ENCODE results near the gene ACP3.

ACP3 gene

DNA sequence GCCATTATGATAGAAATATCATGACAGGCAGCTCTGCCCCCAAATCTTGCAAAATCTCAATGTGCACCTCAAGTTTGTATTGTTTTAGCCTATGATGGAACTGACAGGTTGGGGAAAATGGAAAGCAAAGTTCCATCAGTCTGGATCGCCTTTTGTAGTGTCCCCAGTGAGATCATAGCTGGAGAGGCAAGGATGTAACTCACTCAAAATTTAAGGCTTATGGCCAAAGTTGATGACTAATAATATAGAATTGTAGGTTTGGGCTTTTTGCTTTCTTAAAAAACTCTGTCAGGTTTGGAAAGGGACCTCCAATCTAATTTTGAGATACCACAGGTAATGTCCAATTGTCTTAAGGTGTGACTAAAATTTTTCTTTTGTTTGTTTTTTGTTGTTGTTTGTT lies 1.4 kb upstream of the ACP3 start:
- Histone ChIP-seq H3K36me3 (ENCODE audit: control insufficient read depth, insufficient read depth, low read length) (no peaks in the 10 kb centered on the region), H3K4me1 (ENCODE audit: control insufficient read depth, insufficient read depth, low read length) (peaks cover 32% of the 10 kb centered on the region), H3K27me3 (ENCODE audit: control insufficient read depth, insufficient read depth, low read length) (no peaks in the 10 kb centered on the region), H3K4me3 (ENCODE audit: low read depth, low read length) (no peak overlapping the region), H3K9me3 (ENCODE audit: control insufficient read depth, insufficient read depth, low read length) (no peaks in the 10 kb centered on the region), H3K27ac (ENCODE audit: low read depth, low read length) (no peak overlapping the region), H3K9ac (ENCODE audit: low read depth, low read length) (no peak overlapping the region)

DNA sequence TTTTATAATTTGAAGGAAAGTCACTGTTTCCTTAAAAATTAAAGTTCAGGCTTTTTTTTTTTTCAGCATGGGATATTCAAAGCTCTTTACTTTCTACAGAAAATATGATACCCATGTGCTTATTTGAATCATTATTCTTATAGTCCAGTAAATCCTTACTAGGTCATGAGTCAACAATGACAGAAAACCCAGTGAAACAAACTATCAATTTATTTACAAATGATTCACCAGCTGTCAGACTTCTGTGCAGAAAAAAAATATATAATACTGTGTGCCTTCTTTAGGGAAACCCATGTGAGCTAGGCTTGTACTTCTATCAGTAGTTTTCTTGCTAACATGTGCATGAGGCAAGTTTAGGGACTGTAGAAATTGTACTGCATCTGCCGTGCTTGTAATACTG lies 1.2 kb downstream of the ACP3 start:
- Histone ChIP-seq H3K4me3 (ENCODE audit: low read depth, low read length) (no peak overlapping the region), H3K36me3 (ENCODE audit: control insufficient read depth, insufficient read depth, low read length) (no peaks in the 10 kb centered on the region), H3K27me3 (ENCODE audit: control insufficient read depth, insufficient read depth, low read length) (no peaks in the 10 kb centered on the region), H3K27ac (ENCODE audit: low read depth, low read length) (no peak overlapping the region), H3K9ac (ENCODE audit: low read depth, low read length) (no peak overlapping the region), H3K9me3 (ENCODE audit: control insufficient read depth, insufficient read depth, low read length) (no peaks in the 10 kb centered on the region), H3K4me1 (ENCODE audit: control insufficient read depth, insufficient read depth, low read length) (peaks cover 32% of the 10 kb centered on the region)

DNA sequence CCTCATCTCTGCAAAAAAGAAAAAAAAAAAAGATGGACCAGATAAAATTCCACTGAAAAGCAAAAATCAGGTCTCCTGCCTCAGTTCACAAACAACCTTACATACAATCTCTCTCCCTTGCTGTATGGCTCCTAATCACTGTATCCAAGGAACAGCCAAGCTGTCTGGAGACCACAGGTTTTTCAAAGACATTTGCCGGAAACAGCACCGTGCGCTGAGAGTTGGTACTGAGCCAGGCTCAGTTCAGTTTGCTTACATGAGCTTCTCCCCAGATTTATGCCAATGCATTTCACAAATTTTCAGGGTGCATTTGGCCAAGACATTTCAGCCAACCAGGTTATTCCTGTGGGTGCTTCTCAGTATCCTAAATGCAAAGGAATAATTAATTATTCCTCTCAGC lies 4.1 kb downstream of the ACP3 start:
- Histone ChIP-seq H3K4me3 (ENCODE audit: low read depth, low read length) (no peak overlapping the region), H3K4me1 (ENCODE audit: control insufficient read depth, insufficient read depth, low read length) (peaks cover 32% of the 10 kb centered on the region), H3K27ac (ENCODE audit: low read depth, low read length) (no peak overlapping the region), H3K27me3 (ENCODE audit: control insufficient read depth, insufficient read depth, low read length) (no peaks in the 10 kb centered on the region), H3K36me3 (ENCODE audit: control insufficient read depth, insufficient read depth, low read length) (no peaks in the 10 kb centered on the region), H3K9me3 (ENCODE audit: control insufficient read depth, insufficient read depth, low read length) (no peaks in the 10 kb centered on the region), H3K9ac (ENCODE audit: low read depth, low read length) (no peak overlapping the region)

DNA sequence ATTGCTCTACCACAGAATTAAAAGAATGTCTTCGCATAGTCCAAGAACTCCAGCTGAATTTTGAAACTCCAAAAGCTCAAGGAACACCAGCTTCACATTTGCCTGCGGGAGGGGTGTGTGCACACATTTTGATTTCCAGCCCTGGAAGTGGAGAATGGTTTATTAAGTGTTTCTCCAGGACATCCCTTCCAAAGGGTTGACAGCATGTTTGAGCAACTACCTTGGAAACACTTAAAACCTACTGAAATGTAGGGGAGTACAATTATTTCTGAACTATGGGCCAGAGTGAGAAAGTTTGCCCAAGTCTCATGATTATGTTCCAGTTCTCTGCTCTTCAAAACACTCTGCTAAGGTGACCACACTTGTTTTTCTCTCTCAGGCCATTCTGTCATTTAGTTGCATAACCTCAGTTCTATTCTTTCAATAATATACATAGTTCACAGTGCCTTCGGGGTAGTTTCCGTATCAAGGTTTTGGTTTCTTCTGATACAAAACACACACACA lies 7.9 kb downstream of the ACP3 start:
- Histone ChIP-seq H3K36me3 (ENCODE audit: control insufficient read depth, insufficient read depth, low read length) (no peaks in the 10 kb centered on the region), H3K9ac (ENCODE audit: low read depth, low read length) (no peak overlapping the region), H3K9me3 (ENCODE audit: control insufficient read depth, insufficient read depth, low read length) (no peaks in the 10 kb centered on the region), H3K27ac (ENCODE audit: low read depth, low read length) (no peak overlapping the region), H3K4me3 (ENCODE audit: low read depth, low read length) (no peak overlapping the region), H3K27me3 (ENCODE audit: control insufficient read depth, insufficient read depth, low read length) (no peaks in the 10 kb centered on the region), H3K4me1 (ENCODE audit: control insufficient read depth, insufficient read depth, low read length) (peaks cover 2% of the 10 kb centered on the region)

DNA sequence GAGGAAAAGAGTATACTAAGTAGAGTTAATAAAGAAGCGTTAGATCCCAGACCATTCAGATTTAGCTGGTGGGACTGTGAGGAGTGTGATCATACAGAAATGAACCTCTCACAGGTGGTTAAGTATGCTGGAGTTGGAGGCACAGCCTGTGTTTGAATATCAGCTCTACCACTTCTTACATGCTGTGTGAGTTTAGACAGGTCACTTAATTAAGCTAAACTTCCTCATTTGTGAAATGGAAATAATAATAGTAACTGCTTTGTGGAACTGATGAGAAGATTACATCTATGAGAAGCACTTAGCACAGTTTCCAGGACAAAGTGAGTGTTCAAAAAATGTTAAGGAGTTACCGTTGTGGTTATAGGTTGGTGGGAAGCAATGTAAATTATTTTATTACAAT lies 8.4 kb downstream of the ACP3 start:
- Histone ChIP-seq H3K9ac (ENCODE audit: low read depth, low read length) (no peak overlapping the region), H3K27ac (ENCODE audit: low read depth, low read length) (no peak overlapping the region), H3K9me3 (ENCODE audit: control insufficient read depth, insufficient read depth, low read length) (no peaks in the 10 kb centered on the region), H3K4me3 (ENCODE audit: low read depth, low read length) (no peak overlapping the region), H3K4me1 (ENCODE audit: control insufficient read depth, insufficient read depth, low read length) (no peaks in the 10 kb centered on the region), H3K36me3 (ENCODE audit: control insufficient read depth, insufficient read depth, low read length) (no peaks in the 10 kb centered on the region), H3K27me3 (ENCODE audit: control insufficient read depth, insufficient read depth, low read length) (no peaks in the 10 kb centered on the region)

DNA sequence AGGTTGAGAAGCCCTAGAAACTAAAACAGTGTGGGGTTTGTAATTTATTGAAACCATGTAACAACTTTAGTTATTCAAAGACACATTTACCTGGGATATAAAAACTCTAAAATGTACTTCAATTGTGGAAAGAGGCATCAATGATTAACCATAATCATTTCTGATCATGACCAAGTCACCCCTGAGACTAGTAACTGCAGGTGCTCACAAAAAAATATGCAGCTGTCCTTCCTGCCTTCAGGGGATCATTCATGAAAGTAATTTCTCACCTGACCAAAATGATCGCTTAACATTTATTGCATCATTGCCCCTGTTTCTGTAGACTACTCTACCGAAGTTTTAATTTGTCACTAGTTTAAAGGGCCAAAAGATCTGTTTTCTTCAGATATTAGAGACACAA lies 9.0 kb downstream of the ACP3 start:
- no peaks in the 10 kb centered on the region for H3K4me1 ChIP-seq (ENCODE audit: control insufficient read depth, insufficient read depth, low read length)
- H3K9me3 ChIP-seq (ENCODE audit: control insufficient read depth, insufficient read depth, low read length), result no peaks in the 10 kb centered on the region
- H3K36me3 ChIP-seq (ENCODE audit: control insufficient read depth, insufficient read depth, low read length), result no peaks in the 10 kb centered on the region
- no peak overlapping the region for H3K4me3 ChIP-seq (ENCODE audit: low read depth, low read length)
- no peak overlapping the region for H3K27ac ChIP-seq (ENCODE audit: low read depth, low read length)
- no peak overlapping the region for H3K9ac ChIP-seq (ENCODE audit: low read depth, low read length)
- H3K27me3 ChIP-seq (ENCODE audit: control insufficient read depth, insufficient read depth, low read length), result no peaks in the 10 kb centered on the region

DNA sequence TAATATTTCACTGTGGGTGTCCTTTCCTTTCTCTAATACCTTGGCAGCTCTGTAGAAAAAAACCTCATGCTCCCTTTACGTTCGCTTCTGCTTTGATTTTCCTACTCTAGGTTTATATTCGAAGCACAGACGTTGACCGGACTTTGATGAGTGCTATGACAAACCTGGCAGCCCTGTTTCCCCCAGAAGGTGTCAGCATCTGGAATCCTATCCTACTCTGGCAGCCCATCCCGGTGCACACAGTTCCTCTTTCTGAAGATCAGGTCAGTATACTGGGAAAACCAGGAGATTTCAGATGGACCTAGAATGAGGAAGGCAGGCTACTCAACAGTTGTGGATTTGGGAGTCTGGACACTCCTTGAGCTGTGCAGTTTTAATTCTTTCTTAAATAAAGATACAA lies 14.9 kb downstream of the ACP3 start:
- Histone ChIP-seq H3K4me1 (ENCODE audit: control insufficient read depth, insufficient read depth, low read length) (no peaks in the 10 kb centered on the region), H3K9ac (ENCODE audit: low read depth, low read length) (no peak overlapping the region)

DNA sequence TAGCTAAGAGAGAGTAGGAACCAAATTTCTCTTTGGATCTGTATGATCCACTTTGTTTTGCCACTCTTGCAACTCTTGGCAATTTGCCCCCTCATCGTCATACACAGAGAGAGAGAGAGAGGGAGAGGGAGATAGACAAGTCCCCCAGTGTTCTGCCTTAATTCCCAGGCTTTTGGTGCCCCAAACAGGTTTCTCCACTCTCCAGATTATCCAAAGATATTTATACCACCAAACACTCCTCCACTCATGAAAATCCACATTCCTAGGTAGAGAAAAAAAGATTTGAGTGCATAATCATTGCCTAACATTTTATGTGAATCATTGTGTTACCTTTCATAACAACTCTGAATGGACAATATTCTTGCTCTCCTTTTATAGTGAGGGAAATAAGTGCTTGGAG lies 15.3 kb downstream of the ACP3 start:
- no peak overlapping the region for H3K4me3 ChIP-seq (ENCODE audit: low read depth, low read length)
- no peaks in the 10 kb centered on the region for H3K27me3 ChIP-seq (ENCODE audit: control insufficient read depth, insufficient read depth, low read length)
- no peaks in the 10 kb centered on the region for H3K36me3 ChIP-seq (ENCODE audit: control insufficient read depth, insufficient read depth, low read length)
- H3K9me3 ChIP-seq (ENCODE audit: control insufficient read depth, insufficient read depth, low read length), result no peaks in the 10 kb centered on the region
- no peaks in the 10 kb centered on the region for H3K4me1 ChIP-seq (ENCODE audit: control insufficient read depth, insufficient read depth, low read length)
- no peak overlapping the region for H3K27ac ChIP-seq (ENCODE audit: low read depth, low read length)
- no peak overlapping the region for H3K9ac ChIP-seq (ENCODE audit: low read depth, low read length)

More for the DNA sequence above, 14.9 kb downstream of the ACP3 start:
- H3K27ac ChIP-seq (ENCODE audit: low read depth, low read length), result no peak overlapping the region
- H3K36me3 ChIP-seq (ENCODE audit: control insufficient read depth, insufficient read depth, low read length), result no peaks in the 10 kb centered on the region
- H3K4me3 ChIP-seq (ENCODE audit: low read depth, low read length), result no peak overlapping the region
- no peaks in the 10 kb centered on the region for H3K9me3 ChIP-seq (ENCODE audit: control insufficient read depth, insufficient read depth, low read length)
- no peaks in the 10 kb centered on the region for H3K27me3 ChIP-seq (ENCODE audit: control insufficient read depth, insufficient read depth, low read length)

DNA sequence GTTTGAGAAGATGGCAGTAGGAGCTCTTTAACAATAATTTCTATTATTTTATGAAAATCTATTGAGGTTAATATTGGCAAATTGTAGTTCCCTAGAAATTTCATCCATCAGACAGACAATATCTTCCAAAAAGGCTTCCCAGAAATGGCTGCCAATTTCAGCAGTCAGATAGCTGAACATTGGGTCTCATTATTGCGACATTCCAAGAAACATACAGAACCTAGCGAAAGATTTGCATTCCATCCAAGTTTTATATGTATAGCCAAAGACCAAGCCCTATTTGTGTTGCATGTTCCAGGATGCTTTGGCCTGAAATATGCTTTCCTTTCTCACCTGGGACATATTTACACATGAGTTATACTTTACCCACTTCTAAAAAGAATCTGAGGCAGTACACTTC lies 24.5 kb downstream of the ACP3 start:
- Histone ChIP-seq H3K27me3 (ENCODE audit: control insufficient read depth, insufficient read depth, low read length) (no peaks in the 10 kb centered on the region), H3K36me3 (ENCODE audit: control insufficient read depth, insufficient read depth, low read length) (no peaks in the 10 kb centered on the region), H3K27ac (ENCODE audit: low read depth, low read length) (no peak overlapping the region), H3K9me3 (ENCODE audit: control insufficient read depth, insufficient read depth, low read length) (no peaks in the 10 kb centered on the region), H3K9ac (ENCODE audit: low read depth, low read length) (no peak overlapping the region), H3K4me1 (ENCODE audit: control insufficient read depth, insufficient read depth, low read length) (peaks cover 8% of the 10 kb centered on the region; the same call in 1 of the 2 replicates), H3K4me3 (ENCODE audit: low read depth, low read length) (no peak overlapping the region)

DNA sequence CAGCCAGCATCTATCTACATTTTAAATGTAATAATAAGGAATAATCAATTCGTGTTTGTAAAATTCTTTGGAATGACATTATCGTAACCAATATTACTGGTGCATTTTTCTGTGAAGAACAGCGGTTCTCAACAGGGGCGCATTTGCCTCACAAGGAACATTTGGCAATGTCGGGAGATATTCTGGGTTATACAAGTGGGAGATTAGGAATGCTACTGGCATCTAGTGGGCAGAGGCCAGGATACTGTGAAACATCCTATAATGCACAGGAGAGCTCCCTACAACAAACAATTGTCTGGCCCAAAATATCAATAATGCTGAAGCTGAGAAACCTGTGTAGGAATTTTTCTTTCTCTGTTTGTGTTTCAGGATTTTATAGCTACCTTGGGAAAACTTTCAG lies 25.0 kb downstream of the ACP3 start:
- H3K4me1 ChIP-seq (ENCODE audit: control insufficient read depth, insufficient read depth, low read length), result peaks cover 8% of the 10 kb centered on the region; the same call in 1 of the 2 replicates
- H3K9me3 ChIP-seq (ENCODE audit: control insufficient read depth, insufficient read depth, low read length), result no peaks in the 10 kb centered on the region
- no peak overlapping the region for H3K9ac ChIP-seq (ENCODE audit: low read depth, low read length)
- H3K27me3 ChIP-seq (ENCODE audit: control insufficient read depth, insufficient read depth, low read length), result no peaks in the 10 kb centered on the region
- no peak overlapping the region for H3K4me3 ChIP-seq (ENCODE audit: low read depth, low read length)
- no peak overlapping the region for H3K27ac ChIP-seq (ENCODE audit: low read depth, low read length)
- H3K36me3 ChIP-seq (ENCODE audit: control insufficient read depth, insufficient read depth, low read length), result no peaks in the 10 kb centered on the region

DNA sequence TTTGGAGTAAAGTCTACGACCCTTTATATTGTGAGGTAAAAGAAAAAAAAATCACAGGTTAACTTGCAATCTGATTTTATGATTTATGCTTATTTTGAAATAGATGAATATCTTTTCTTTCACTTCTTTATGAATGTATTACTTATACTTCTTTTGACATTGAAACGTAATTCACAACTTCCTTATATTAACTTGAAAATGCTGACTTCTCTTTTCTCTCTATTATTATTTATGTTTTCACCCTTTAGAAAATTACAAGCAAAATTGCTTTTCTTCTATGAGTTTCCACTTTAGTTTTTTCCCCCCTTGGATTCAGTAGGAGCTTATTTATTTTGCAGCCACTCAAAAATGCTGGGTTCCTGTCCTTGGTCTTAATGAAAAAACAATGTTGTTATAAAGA lies 25.4 kb downstream of the ACP3 start:
- Histone ChIP-seq H3K27ac (ENCODE audit: low read depth, low read length) (no peak overlapping the region), H3K9ac (ENCODE audit: low read depth, low read length) (no peak overlapping the region), H3K36me3 (ENCODE audit: control insufficient read depth, insufficient read depth, low read length) (no peaks in the 10 kb centered on the region), H3K27me3 (ENCODE audit: control insufficient read depth, insufficient read depth, low read length) (no peaks in the 10 kb centered on the region), H3K9me3 (ENCODE audit: control insufficient read depth, insufficient read depth, low read length) (no peaks in the 10 kb centered on the region), H3K4me3 (ENCODE audit: low read depth, low read length) (no peak overlapping the region), H3K4me1 (ENCODE audit: control insufficient read depth, insufficient read depth, low read length) (peaks cover 8% of the 10 kb centered on the region; the same call in 1 of the 2 replicates)

All from HUES48 (cell line).